Posterior cingulate gyrus (tissue), 11 donors: ENCODE measurements around the gene HSBP1L1.
A peak's percentile ranks its signal among the peaks of the same experiment; 100 is the strongest.
"Not testable (repeated sequence)": the region's sequence is repeated elsewhere in the genome, so short reads cannot be mapped to it uniquely, and the experiment has no call there.

Source experiments
- DNase-seq, 10 donors: peaks; one replicate each; pipeline versions ENCODE4 v3.0.0 to v3.0.0-alpha.2; 2020 to 2021; ENCODE audit warnings: mixed read lengths in 3 of 10
- intact Hi-C: fragments of 100-400 bp; cut with DNase I; formaldehyde crosslinking; loops from one replicate; pipeline ENCODE4 v1.15.1; 2023

HSBP1L1 gene

DNA sequence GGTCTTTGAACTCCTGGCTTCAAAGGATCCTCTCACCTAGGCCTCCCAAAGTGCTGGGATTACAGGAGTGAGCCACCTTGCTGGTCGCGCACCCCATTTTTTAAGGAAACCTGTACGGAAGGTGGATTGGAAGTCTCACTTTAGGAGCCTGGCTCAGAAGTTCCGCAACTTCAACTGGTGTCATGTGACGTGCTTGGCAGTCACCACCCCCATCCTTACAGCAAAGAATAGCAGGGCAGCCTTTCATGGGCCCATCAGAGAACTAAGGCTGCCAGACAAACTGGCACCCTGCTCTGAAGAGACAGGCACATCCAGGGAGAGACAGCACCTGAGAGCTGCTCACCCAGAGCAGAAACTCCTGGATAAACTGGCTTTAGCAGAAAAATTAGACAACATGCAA lies 9.7 kb upstream of the HSBP1L1 start:
- DNase-seq, result peak in 2 of 10 donors; percentile 75 to 77
- intact Hi-C loops, result loop anchor here (5.0 kb wide), 1 partner anchor 33 kb away; the partner anchor contains the start of gene TXNL4A

DNA sequence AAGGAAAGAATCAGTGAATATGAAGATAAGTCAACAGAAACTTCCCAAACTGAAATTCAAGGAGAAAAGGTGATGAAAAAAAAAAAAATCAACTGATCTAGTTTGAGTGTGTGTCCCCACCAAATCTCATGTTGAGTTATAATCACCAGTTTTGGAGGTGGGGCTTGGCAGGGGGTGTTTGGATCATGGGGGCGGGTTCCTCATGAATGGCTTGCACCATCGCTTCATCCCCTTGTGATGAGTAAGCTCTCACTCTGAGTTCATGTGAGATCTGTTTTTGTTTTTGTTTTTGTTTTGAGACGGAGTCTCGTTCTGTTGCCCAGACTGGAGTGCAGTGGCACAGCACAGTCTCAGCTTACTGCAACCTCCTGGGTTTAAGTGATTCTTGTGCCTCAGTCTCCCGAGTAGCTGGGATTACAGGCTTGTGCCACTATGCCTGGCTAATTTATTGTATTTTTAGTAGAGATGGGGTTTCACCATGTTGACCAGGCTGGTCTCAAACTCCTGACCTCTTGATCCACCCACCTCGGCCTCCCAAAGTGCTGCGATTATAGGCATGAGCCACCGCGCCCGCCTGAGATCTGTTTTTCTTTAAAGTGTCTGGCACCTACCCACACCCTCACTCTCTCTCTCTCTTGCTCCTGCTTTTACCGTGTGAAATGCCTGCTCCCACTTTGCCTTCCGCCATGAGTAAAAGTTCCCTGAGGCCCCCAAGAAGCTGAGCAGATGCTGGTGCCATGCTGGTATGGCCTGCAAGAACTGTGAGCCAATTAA lies 9.0 kb upstream of the HSBP1L1 start:
- intact Hi-C loops, result no loop called here

DNA sequence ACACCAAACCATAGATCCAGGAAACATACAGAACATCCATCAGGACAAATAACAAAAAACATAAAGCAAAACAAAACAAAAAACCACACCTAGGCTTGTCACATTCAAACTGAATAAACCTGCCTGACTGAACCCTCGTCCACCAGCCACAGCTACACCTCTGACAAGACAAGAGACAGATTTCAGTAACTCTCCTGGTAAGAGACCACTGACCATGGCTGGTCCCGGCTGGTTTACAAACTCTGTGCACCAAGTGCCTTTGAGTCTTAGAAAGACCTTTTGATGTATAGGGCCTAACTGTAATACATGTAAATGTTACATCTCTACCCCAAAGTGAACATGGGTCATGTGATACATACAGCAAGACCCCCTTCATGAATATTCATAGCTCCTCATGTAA lies 8.2 kb upstream of the HSBP1L1 start:
- intact Hi-C loops, result no loop called here
- peak in 2 of 10 donors; percentile 36 to 58 for DNase-seq

More for the DNA sequence above, 9.0 kb upstream of the HSBP1L1 start:
- peak in 2 of 10 donors; percentile 11 to 35 for DNase-seq

DNA sequence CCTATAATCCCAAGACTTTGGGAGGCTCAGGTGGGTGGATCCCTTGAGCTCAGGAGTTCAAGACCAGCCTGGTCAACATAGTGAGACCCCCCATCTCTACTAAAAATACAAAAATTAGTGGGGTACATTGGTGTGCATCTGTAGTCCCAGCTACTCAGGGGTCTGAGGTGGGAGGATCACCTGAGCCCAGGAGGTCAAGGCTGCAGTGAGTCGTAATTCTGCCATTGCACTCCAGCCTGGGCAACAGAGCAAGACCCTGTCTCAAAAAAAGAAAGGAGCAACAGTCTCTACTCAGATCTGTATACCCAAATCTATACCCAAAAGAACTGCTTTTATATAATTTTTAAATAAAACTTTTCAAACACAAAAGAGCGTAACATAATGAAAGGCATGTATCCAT lies 5.5 kb upstream of the HSBP1L1 start:
- intact Hi-C loops, result no loop called here

GRCh38 chr18:79960161-79960801 lies 4.2 kb upstream of the HSBP1L1 start:
- DNase-seq, intact Hi-C loops: not testable (repeated sequence)

More for the DNA sequence above, 5.5 kb upstream of the HSBP1L1 start:
- peak in 1 of 10 donors; percentile 24 for DNase-seq

- intact Hi-C loops, result no loop called here
- DNase-seq, result peak in 1 of 10 donors; percentile 73
These were observed 3.4 kb upstream of the HSBP1L1 start for GRCh38 chr18:79960921-79961526.

GRCh38 chr18:79961527-79962291 lies 2.7 kb upstream of the HSBP1L1 start:
- peak in 1 of 10 donors; percentile 78 for DNase-seq
- intact Hi-C loops, result no loop called here

DNA sequence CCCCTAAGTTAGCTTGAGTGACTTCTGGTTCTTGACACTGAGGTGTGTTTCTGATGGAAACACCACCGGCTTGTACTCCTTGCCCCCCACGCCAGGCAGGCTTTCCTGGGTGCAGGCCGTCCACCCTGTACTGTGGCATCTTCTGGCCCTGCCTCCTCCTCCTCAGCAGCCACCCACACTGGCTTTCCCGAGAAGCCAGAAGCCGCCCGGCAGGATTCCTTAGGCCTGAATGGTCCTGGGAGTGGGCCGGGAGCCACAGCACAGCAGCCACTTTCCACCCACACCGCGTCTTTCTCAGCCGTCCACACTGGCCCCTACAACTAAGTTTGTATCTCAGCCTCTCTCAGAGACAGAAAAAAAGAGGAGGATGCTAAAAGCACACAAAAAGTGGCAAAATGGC lies 2.1 kb upstream of the HSBP1L1 start:
- peak in 2 of 10 donors; percentile 86 to 91 for DNase-seq
- intact Hi-C loops, result no loop called here

GRCh38 chr18:79962835-79963657 lies 1.4 kb upstream of the HSBP1L1 start:
- intact Hi-C loops, result no loop called here
- DNase-seq, result peak in 5 of 10 donors; percentile 51 to 93 (median 82)

DNA sequence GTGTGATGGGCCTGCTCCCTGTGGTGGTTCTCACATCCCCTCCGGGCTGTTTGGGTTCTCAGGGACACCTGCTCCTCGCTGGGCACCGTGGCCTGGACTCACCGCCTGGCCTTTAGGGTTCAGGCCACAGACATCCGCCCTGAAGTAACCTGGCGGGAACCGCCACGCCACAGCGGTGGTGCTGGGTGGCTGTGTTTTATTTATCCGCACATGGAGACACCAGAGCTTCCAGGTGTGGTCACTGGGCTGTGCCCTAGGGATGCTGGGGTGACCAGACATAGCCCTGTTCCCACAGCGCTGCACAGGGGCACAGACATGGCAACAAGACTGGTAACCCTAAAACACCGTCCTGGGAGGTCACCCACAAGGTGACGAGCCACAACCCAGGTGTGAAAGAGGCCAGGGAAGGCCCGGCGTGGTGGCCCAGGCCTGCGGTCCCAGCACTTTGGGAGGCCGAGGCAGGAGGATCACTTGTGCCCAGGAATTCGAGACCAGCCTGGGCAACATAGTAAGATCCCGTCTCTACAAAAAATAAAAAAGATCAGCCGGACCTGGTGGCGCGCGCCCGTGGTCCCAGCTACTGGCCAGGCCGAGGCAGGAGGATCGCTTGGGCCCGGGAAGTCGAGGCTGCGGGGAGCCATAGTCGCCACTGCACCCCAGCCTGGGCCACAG lies 649 bp upstream of the HSBP1L1 start:
- intact Hi-C loops, result no loop called here
- peak in 2 of 10 donors; percentile 77 to 84 for DNase-seq

- DNase-seq, result peak in 2 of 10 donors; percentile 76 to 84
- intact Hi-C loops, result no loop called here
These were observed 868 bp downstream of the HSBP1L1 start for GRCh38 chr18:79965119-79965902.

DNA sequence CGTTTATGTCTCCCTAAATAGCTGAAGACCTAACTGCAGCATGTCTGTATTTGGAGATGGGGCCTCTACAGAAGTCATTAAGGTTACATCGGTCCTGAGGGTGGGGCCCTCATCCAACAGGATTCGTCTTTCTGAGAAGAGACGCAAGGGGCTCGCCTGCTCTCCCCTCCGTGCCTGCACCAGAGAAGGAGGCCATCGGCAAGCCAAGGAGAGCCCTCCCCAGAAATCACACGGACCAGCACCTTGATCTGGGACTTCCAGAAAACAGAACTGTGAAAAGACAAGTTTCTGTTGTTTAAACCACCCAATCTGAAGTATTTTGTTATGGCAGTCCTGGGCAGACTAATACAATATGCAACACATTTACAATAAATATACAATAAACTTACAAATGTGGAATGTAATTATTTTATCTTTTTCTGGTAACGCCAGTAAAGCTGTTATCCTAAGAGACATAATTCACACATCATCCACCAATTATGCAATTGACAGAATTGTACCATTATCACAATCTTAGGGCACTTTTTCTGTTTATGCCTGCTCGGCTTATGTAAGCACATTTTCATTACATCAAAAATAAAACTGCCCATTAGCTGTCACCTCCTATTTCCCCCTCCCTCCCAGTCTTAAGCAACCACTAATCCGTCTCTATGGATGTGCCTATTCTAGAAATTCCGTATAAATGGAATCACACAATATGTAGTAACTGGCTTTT lies 6.1 kb downstream of the HSBP1L1 start:
- no peak for DNase-seq
- intact Hi-C loops, result no loop called here

DNA sequence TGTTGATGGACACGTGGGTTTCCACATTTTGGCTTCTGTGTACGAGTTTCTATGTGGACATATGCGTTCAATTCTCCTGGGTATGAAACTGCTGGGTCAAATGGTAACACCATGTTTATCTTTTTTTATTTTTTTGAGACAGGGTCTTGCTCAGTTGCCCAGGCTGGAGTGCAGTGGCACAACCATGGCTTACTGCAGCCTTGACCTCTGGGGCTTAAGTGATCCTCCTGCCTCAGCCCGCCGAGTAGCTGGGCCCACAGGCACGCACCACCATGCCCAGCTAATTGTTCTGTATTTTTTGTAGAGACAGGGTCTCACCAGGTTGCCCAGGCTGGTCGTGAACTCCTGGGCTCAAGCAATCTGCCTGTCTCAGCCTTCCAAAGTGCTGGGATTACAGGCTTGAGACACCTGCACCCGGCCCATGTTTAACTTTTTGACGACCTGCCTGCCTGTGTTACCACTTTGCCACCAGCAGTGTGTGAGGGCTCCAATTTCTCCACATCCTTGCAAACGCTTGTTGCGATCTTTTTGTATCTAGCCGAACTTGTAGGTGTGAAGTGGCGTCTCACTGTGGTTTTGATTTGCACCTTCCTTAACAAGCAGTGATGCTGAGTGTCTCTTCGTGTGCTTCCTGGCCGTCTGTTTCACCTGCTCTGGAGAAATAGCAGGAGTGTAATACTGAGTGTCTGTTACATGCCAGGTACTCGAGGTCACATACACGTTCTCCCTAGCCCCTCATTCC lies 6.9 kb downstream of the HSBP1L1 start:
- intact Hi-C loops, result no loop called here
- no peak for DNase-seq

DNA sequence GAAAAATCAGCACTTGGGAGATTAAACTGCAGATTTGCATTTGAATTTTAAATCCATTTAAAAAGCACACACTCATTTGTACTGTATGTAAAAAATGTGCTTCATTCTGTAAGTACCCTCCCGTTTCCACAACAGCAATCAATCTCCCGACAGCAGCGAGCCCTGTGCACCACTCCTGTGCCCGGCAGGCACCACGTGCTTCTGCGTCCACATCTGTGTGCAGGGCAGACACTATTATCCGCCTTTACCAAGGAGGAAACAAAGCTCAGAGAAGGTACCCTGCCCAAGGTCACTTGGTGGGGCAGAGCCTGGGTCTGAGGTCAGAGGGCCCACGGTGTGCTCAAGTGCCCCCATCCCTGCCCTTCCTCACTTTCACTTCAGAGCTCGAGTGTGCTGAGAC lies 7.5 kb downstream of the HSBP1L1 start:
- DNase-seq, result no peak
- intact Hi-C loops, result no loop called here

DNA sequence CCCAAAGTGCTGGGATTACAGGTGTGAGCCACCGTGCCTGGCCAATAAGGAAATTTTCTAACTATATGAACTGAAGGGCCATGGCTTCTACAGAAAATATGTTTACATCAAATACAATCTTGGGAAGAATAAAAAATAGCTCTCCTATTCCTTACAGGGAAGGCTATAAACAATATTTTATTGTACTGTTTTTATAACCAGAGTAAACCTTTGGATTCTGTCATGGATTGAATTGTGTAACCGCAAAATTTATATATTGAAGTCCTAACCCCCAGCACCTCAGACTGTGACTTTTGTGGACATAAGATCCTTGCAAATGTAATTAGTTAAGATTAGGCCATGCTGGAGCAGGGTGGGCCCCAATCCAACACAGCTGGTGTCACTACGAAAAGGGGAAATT lies 8.3 kb downstream of the HSBP1L1 start:
- intact Hi-C loops, result no loop called here
- no peak for DNase-seq

- intact Hi-C loops, result no loop called here
- DNase-seq, result peak in 1 of 10 donors; percentile 60
These were observed 9.1 kb downstream of the HSBP1L1 start for GRCh38 chr18:79973517-79973916.

DNA sequence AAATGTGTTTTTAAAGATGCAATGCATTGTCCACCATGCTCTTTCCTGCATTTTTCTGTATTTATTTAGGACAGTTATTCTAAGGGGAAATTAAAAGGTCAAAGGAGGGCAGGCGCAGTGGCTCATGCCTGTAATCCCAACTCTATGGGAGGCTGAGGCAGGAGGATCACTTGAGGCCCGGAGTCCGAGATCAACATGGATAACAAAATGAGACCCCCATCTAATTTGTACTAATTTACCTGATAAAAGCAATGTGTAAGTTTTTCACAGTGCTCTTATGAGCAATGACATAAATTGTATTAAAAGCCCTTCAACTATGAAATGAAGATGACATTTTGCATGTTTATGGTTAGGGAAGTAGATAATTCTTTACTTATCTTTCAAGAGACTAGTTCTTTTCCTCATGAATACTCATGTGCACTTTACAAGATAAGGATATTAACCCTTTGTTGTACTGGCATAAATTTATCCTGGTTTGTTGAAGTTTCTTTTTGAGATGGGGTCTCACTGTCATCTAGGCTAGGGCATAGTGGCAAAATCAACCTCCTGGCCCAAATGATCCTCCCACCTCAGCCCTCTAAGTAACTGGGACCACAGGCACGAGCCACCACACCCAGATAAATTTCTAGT lies 9.7 kb downstream of the HSBP1L1 start:
- DNase-seq, result no peak
- intact Hi-C loops, result no loop called here
